GM12891 (cell line): ENCODE measurements around the gene GOLGA8A.

Experiments
- PAX5 ChIP-seq: IDR thresholded peaks from 2 replicates; pipeline ENCODE4 v1.6.1; 2011; ENCODE audit warnings: low read length, moderate library complexity, mild to moderate bottlenecking; ENCODE audit not compliant: insufficient read depth, severe bottlenecking
- POLR2A ChIP-seq: IDR thresholded peaks from 2 replicates; pipeline ENCODE4 v1.6.1; 2011; ENCODE audit warnings: low read depth, low read length, control low read depth
- POLR2AphosphoS5 ChIP-seq: IDR thresholded peaks from 2 replicates; pipeline ENCODE4 v1.6.1; 2011; ENCODE audit warnings: low read depth, low read length, control low read depth
- POU2F2 ChIP-seq: IDR thresholded peaks from 2 replicates; pipeline ENCODE4 v1.6.1; 2011; ENCODE audit warnings: low read depth, mild to moderate bottlenecking, control low read depth, low read length, moderate library complexity
- SPI1 ChIP-seq: IDR thresholded peaks from 2 replicates; pipeline ENCODE4 v1.6.1; 2011; ENCODE audit warnings: low read depth, low read length, control low read depth
- TAF1 ChIP-seq: IDR thresholded peaks from 2 replicates; pipeline ENCODE4 v1.6.1; 2011; ENCODE audit warnings: low read depth, low read length, control low read depth

DNA sequence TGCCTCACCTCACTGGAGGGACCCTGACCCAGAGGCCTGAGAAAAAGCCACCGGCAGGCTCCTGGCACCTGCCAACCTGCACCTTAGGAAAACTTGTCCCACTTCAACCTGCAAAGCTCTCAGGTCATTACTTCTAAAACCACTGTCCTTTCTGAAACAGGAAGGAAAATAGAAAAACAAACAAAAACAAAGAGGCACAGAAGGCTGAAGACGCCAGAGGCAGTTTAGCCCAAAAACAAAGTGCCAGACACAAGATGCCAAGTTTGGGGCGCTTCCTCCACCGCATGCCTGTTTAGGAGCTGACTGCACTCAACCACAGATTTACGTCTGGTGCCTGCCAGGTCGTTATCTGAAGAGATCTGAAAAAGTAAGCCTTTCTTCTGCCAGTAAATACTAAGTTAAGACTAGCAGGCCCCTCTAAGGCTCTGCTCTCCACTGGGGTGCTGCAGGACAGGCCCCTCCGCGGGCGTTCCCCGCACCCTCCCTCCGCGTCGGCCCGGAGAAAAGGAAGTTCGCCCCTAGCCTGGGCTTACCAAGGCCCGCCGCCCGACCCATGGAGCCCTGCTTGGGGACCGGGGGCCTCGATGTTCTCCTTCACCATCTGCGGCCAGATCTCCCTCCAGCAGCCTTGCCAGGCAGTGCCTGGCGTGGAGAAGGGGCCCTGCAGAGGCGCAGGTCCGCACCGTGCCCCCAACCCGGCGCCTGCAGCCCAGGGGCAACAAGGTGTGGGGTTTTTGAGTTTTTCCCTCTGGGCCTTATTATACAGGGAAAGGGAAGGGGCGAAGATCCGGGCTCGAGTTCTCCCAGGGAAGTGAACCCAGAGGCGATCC, 1.3 kb downstream of the GOLGA8A start:
- no peak for TF ChIP-seq TAF1
- TF ChIP-seq POLR2AphosphoS5, result no peak
- TF ChIP-seq POLR2A, result no peak
- no peak for TF ChIP-seq PAX5
- no peak for TF ChIP-seq POU2F2
- no peak for TF ChIP-seq SPI1
